T-cell (primary cell): ENCODE results near the gene DNAAF3. TPM values are rescaled to one million over a fixed set of nuclear protein-coding genes. Genes with fewer than 3 reads are reported as not detected.

ENCODE experiments used
- ATAC-seq, 4 experiments: fragments of 200-7000 bp in 3 of 4; fragments of 150-1000 bp in 1 of 4; cut with Tn5 transposase; replicated peaks in 1 of 4; 1 replicate in 3 of 4; 2 replicates in 1 of 4; pipeline ENCODE4 v1.10.0; 2021; ENCODE audit warnings: moderate library complexity in 3 of 4, mild to moderate bottlenecking in 2 of 4, moderate number of reproducible peaks in 1 of 4
- CTCF ChIA-PET, 2 donors: fragments of 300-600 bp; sonication (Branson Sonifier 250); formaldehyde crosslinking; loops; one replicate each; lab custom pipeline; 2022; ENCODE audit warnings: antibody characterized with exemption in 2 of 2; lab: Charles Lee
- POLR2A ChIA-PET, 2 donors: fragments of 300-600 bp; sonication (Branson Sonifier 250); formaldehyde crosslinking; loops; one replicate each; lab custom pipeline; 2022; ENCODE audit warnings: antibody characterized with exemption in 2 of 2; lab: Charles Lee
- DNase-seq, 35 experiments: peaks; one replicate each; pipeline versions ENCODE4 v3.0.0 to v3.0.0-alpha.2; 2013 to 2023
- H3K27ac ChIP-seq: one replicate; pipeline ENCODE4 v1.5.1; 2013; ENCODE audit warnings: low read length
- H3K27me3 ChIP-seq, 2 experiments: replicated peaks in 1 of 2; 1 replicate in 1 of 2; 2 replicates in 1 of 2; pipeline versions ENCODE4 v1.6.1 to v1.7.0; 2013; ENCODE audit warnings: low read length in 1 of 2, mixed read lengths in 1 of 2; ENCODE audit not compliant: control insufficient read depth in 2 of 2, insufficient read depth in 2 of 2; ENCODE audit errors: extremely low read depth in 1 of 2
- H3K36me3 ChIP-seq, 2 donors: 1 replicate in 1 of 2; 2 replicates in 1 of 2; pipeline versions ENCODE4 v1.6.1 to v1.7.0; 2013; ENCODE audit warnings: low read length in 1 of 2; ENCODE audit not compliant: control insufficient read depth in 2 of 2, insufficient read depth in 1 of 2; ENCODE audit errors: extremely low read depth in 1 of 2
- H3K4me1 ChIP-seq, 2 experiments: 1 replicate in 1 of 2; 2 replicates in 1 of 2; pipeline versions ENCODE4 v1.6.1 to v1.7.0; 2013; ENCODE audit warnings: low read length in 2 of 2, mixed read lengths in 1 of 2; ENCODE audit not compliant: insufficient read depth in 2 of 2, control insufficient read depth in 1 of 2; ENCODE audit errors: extremely low read depth in 1 of 2
- H3K4me3 ChIP-seq, 2 donors: 1 replicate in 1 of 2; 2 replicates in 1 of 2; pipeline versions ENCODE4 v1.5.1 to v1.7.0; 2013; ENCODE audit warnings: mild to moderate bottlenecking in 2 of 2, low read length in 1 of 2, moderate library complexity in 1 of 2; ENCODE audit not compliant: control insufficient read depth in 1 of 2; ENCODE audit errors: extremely low read depth in 1 of 2
- H3K9me3 ChIP-seq: 2 replicates; pipeline ENCODE4 v1.7.0; 2013
- H3K27ac Mint-ChIP-seq, 2 donors: one replicate each; pipeline ENCODE4 v1.8.0; 2020 to 2021; ENCODE audit warnings: mild to moderate bottlenecking in 2 of 2, mixed read lengths in 2 of 2
- H3K27me3 Mint-ChIP-seq, 2 donors: one replicate each; pipeline ENCODE4 v1.8.0; 2021 to 2022; ENCODE audit warnings: mixed read lengths in 2 of 2
- H3K36me3 Mint-ChIP-seq: one replicate; pipeline ENCODE4 v1.8.0; 2021; ENCODE audit warnings: mixed read lengths
- H3K4me1 Mint-ChIP-seq, 3 donors: one replicate each; pipeline ENCODE4 v1.8.0; 2020 to 2022; ENCODE audit warnings: mixed read lengths in 3 of 3, mild to moderate bottlenecking in 1 of 3
- H3K4me3 Mint-ChIP-seq, 3 donors: one replicate each; pipeline ENCODE4 v1.8.0; 2020 to 2022; ENCODE audit warnings: mild to moderate bottlenecking in 3 of 3, mixed read lengths in 3 of 3, moderate library complexity in 3 of 3
- H3K9me3 Mint-ChIP-seq, 3 donors: one replicate each; pipeline ENCODE4 v1.8.0; 2020 to 2022; ENCODE audit warnings: mixed read lengths in 3 of 3
- WGBS: methylation state at CpG from one replicate; pipeline ENCODE4 v1.1.5; 2013; ENCODE audit warnings: missing lambda C conversion rate; ENCODE audit not compliant: insufficient coverage; 5-methylcytosine and 5-hydroxymethylcytosine counted together
- total RNA-seq, 35 experiments: library from RNA in 6 of 35; stranded (reverse) in 6 of 35; fragments of 120-200 nt in 1 of 35; gene quantifications; one replicate each; pipeline versions ENCODE4 v1.2.1 to v1.2.4 and lab custom pipeline; 2013 to 2026

DNAAF3 gene
- total RNA-seq, 5 donors from 2014 or later (not counting 1 experiment from before 2014, with no cell fraction given) = not detected

DNA sequence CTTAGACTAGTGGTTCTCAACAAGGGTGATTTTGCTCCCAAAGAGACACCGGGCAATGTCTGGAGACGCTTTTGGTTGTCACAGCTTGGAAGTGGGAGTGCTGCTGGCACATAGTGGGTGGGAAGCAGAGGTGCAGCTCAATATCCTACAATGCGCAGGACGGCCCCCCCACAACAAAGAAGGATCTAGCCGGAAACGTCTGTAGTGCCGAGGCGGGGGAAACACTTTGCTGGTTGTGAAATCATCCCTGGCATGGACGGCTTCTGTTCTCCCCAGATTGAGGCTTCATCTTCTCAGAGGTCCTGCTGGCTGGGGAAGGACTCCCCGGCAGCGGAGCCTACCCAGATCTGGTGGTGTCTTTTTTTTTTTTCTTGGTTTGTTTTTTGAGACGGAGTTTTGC lies 27.1 kb upstream of the DNAAF3 start:
- H3K4me3 Mint-ChIP-seq = no peak overlapping the region
- Histone ChIP-seq H3K4me3 (no peak overlapping the region), H3K4me1 (peaks cover 0 to 5% of the 10 kb centered on the region in 2 experiments), H3K9me3 (no peaks in the 10 kb centered on the region), H3K27me3 (peaks cover 0 to 49% of the 10 kb centered on the region in 2 experiments), H3K36me3 (no peaks in the 10 kb centered on the region), H3K27ac (no peak overlapping the region)
- ChIA-PET POLR2A (no interaction called here), CTCF (interaction anchor here in 1 of 2 donors (0.5 kb wide), 1 partner anchor 480 kb away, joined by 3 read pairs; no protein-coding TSS in a partner anchor)
- no peaks in the 10 kb centered on the region for H3K9me3 Mint-ChIP-seq
- ATAC-seq (no peak), DNase-seq (no peak)
- H3K4me1 Mint-ChIP-seq = peaks cover 6 to 11% (median 8%) of the 10 kb centered on the region in 3 donors
- WGBS = 68% methylated on average over 12 of the region's 12 CpGs
- no peak overlapping the region for H3K27ac Mint-ChIP-seq
- H3K27me3 Mint-ChIP-seq = peaks cover 14 to 16% of the 10 kb centered on the region in 2 donors
- no peaks in the 10 kb centered on the region for H3K36me3 Mint-ChIP-seq

DNA sequence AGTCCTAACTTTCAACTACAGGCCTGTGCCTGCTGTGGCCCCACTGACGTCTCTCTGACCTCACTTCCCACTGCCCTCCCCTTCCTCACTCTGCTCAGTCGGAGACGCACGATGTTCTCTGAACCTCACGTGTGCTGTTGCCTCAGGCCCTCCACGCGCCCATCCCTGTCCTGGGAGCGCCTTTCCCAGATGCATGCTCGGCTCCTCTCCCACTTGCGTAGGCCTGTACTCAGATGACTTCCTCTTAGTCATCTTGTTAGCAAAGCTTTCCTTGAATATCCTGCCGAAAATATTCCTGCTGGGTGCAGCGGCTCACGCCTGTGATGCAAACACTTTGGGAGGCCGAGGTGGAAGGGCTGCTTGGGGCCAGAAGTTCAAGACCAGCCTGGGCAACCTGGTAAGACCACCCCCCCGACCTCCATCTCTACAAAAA lies 23.0 kb upstream of the DNAAF3 start:
- H3K27me3 ChIP-seq = peaks cover 0 to 53% of the 10 kb centered on the region in 2 experiments
- H3K9me3 Mint-ChIP-seq = no peaks in the 10 kb centered on the region
- H3K36me3 Mint-ChIP-seq = no peaks in the 10 kb centered on the region
- no peak overlapping the region for H3K4me3 Mint-ChIP-seq
- no peak for DNase-seq
- no peak overlapping the region for H3K4me3 ChIP-seq
- no peaks in the 10 kb centered on the region for H3K9me3 ChIP-seq
- no peak for ATAC-seq
- WGBS = 83% methylated on average over 13 of the region's 15 CpGs
- ChIA-PET POLR2A (no interaction called here), CTCF (no interaction called here)
- peaks cover 6 to 11% (median 9%) of the 10 kb centered on the region in 3 donors for H3K4me1 Mint-ChIP-seq
- H3K36me3 ChIP-seq = no peaks in the 10 kb centered on the region
- peaks cover 0 to 5% of the 10 kb centered on the region in 2 experiments for H3K4me1 ChIP-seq
- peaks cover 15 to 26% of the 10 kb centered on the region in 2 donors for H3K27me3 Mint-ChIP-seq
- H3K27ac ChIP-seq = no peak overlapping the region
- no peak overlapping the region for H3K27ac Mint-ChIP-seq

DNA sequence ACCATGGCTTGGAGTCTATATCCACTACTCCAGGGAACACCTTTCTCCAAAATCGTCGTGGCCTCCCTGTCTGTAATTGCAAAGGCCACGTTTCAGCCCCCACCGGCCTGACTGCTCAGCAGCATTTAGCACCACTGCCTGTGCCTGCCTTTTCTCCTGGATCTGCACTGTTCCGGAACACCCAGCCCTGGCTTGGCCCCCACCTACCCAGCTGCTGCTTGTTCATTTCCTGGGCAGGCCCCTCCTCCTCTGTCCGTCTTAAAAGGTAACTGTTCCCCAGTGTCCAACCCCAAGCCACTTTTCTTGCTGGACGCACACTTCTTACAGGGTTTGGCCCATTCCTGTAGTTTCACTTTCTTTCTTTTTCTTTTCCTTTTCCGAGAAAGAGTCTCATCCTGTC lies 22.2 kb upstream of the DNAAF3 start:
- DNase-seq (no peak), ATAC-seq (no peak)
- Mint-ChIP-seq H3K4me1 (peaks cover 6 to 11% (median 9%) of the 10 kb centered on the region in 3 donors), H3K36me3 (no peaks in the 10 kb centered on the region), H3K9me3 (no peaks in the 10 kb centered on the region), H3K4me3 (peak overlapping the region in 2 of 3 donors; percentile 6 to 45), H3K27me3 (peaks cover 11 to 32% of the 10 kb centered on the region in 2 donors), H3K27ac (no peak overlapping the region)
- ChIA-PET POLR2A (no interaction called here), CTCF (no interaction called here)
- Histone ChIP-seq H3K27me3 (peaks cover 0 to 54% of the 10 kb centered on the region in 2 experiments), H3K9me3 (no peaks in the 10 kb centered on the region), H3K4me3 (no peak overlapping the region), H3K36me3 (no peaks in the 10 kb centered on the region), H3K27ac (no peak overlapping the region), H3K4me1 (peaks cover 0 to 5% of the 10 kb centered on the region in 2 experiments)
- 38% methylated on average over 6 of the region's 8 CpGs for WGBS

DNA sequence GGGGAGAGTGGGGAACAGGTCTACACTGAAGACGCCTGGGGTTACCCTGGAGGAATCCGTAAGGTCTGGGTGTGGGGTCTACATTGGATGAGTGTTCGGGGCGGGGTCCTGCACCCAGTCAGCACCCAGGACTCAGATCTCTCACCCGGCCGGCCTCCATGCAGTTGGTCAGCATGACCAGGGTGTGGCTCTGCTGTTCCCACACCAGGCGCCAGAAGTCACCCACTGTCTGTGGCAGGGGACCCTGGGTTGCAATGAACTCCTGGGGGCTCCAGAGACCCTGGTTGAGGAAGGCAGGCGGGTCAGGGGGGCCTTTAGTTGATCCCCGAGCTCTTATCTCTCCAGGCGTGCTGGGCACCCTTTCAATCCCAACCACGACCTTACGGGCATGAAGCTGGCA lies 19.7 kb upstream of the DNAAF3 start:
- no peak overlapping the region for H3K27ac Mint-ChIP-seq
- CTCF ChIA-PET = no interaction called here
- peaks cover 7 to 11% (median 9%) of the 10 kb centered on the region in 3 donors for H3K4me1 Mint-ChIP-seq
- no peak for DNase-seq
- Histone ChIP-seq H3K4me3 (no peak overlapping the region), H3K36me3 (no peaks in the 10 kb centered on the region), H3K9me3 (no peaks in the 10 kb centered on the region), H3K27ac (no peak overlapping the region), H3K4me1 (peaks cover 0 to 5% of the 10 kb centered on the region in 2 experiments), H3K27me3 (peaks cover 0 to 62% of the 10 kb centered on the region in 2 experiments)
- H3K9me3 Mint-ChIP-seq = no peaks in the 10 kb centered on the region
- H3K36me3 Mint-ChIP-seq = no peaks in the 10 kb centered on the region
- no peak overlapping the region for H3K4me3 Mint-ChIP-seq
- ATAC-seq = no peak
- POLR2A ChIA-PET = no interaction called here
- WGBS = 78% methylated on average over 11 of the region's 12 CpGs
- H3K27me3 Mint-ChIP-seq = peaks cover 19 to 38% of the 10 kb centered on the region in 2 donors

DNA sequence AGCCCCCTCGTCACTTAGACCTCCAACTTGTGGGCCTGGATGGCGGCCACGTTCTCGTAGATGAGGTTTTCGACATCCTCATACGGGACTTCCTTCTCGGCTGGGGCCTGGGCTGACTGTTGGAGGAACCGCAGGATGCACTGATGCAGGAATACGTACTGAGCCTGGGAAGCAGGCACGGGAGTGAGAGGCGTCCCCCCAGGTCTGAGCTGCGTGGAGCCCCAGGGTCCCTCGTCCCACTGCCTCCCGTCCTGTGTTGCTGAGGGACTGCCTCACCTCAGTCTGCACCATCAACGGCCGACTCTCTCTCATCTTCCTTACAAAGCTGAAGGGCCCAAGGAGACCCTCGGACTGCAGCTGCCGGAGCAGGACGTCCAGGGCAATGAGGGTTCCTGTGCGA lies 15.3 kb upstream of the DNAAF3 start:
- H3K27me3 Mint-ChIP-seq = peaks cover 37 to 70% of the 10 kb centered on the region in 2 donors
- no peaks in the 10 kb centered on the region for H3K36me3 Mint-ChIP-seq
- H3K9me3 Mint-ChIP-seq = no peaks in the 10 kb centered on the region
- Histone ChIP-seq H3K27ac (no peak overlapping the region), H3K27me3 (peaks cover 0 to 92% of the 10 kb centered on the region in 2 experiments), H3K9me3 (no peaks in the 10 kb centered on the region), H3K36me3 (no peaks in the 10 kb centered on the region), H3K4me1 (peaks cover 0 to 26% of the 10 kb centered on the region in 2 experiments), H3K4me3 (no peak overlapping the region)
- ChIA-PET CTCF (no interaction called here), POLR2A (no interaction called here)
- 66% methylated on average over 12 of the region's 20 CpGs for WGBS
- no peak overlapping the region for H3K27ac Mint-ChIP-seq
- DNase-seq = no peak
- ATAC-seq = no peak
- peaks cover 16 to 25% (median 23%) of the 10 kb centered on the region in 3 donors for H3K4me1 Mint-ChIP-seq
- no peak overlapping the region for H3K4me3 Mint-ChIP-seq

DNA sequence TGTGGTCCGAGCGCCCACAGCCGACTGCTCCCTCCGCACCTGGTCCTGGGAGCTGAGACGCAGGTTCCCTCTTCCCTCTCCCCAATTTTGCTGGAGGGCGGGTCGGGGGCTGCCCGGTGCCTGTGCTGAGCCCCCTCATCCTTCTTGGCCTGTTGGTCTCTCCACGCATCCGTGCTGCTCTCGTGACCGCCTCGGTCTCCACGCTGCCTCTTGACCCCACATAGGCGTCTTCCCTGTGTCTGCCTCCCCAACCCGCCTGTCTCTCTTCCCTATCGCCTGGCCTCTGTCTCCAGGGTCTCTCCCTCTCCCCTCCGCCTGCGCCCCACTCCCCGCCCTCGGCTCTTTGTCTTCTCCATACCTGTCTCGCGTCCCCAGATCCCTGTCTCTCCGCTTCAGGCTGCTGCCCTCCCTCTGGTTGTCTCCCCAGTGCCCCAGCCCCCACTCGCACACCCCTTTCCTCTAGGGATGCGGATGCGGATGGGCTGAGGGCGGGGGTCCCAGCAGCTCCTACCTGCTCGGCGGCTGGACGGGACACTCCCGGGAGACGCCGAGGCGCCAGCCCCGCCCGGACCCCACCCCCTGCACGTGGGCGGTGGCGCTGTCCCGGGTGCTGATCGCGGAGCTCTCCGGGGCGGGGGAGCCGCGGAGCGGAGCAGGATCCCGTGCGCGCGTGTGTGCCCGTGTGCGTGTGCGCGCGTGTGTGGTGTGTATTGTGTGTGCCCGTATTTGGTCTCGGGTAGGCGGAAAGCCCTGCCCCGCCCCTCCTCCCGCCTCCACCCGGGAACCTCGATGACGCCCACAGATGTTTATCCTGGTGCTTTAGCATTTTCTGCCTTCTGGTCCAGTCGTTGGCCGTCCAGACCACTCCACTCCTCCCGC lies 13.4 kb upstream of the DNAAF3 start, which contains the start of gene SYT5:
TSS of gene SYT5 (minus strand) at position 684 of the 879 bp plus-strand sequence. CDS start 1,248 bp downstream, outside the sequence.
- H3K4me3 Mint-ChIP-seq = peak within 1 kb of the TSS; percentile 62 to 81 (median 74)
- H3K27me3 Mint-ChIP-seq = peaks cover 40 to 78% of the 10 kb centered on the region in 2 donors
- ChIA-PET POLR2A (interaction anchor here in 1 of 2 donors (0.5 kb wide), 1 partner anchor 17 kb away, joined by 7 read pairs; no protein-coding TSS in a partner anchor), CTCF (no interaction called here)
- Histone ChIP-seq H3K36me3 (no peaks in the 10 kb centered on the region), H3K27me3 (peaks cover 3 to 90% of the 10 kb centered on the region in 2 experiments), H3K9me3 (no peaks in the 10 kb centered on the region), H3K4me1 (peaks cover 0 to 27% of the 10 kb centered on the region in 2 experiments), H3K27ac (peak within 1 kb of the TSS; percentile 49), H3K4me3 (peak within 1 kb of the TSS; percentile 43 to 58)
- ATAC-seq = peak; percentile 36 to 66 (median 60)
- H3K27ac Mint-ChIP-seq = peak within 1 kb of the TSS in 1 of 2 donors; percentile 15
- 3% methylated on average over 52 of the region's 68 CpGs for WGBS
- H3K36me3 Mint-ChIP-seq = no peaks in the 10 kb centered on the region
- H3K9me3 Mint-ChIP-seq = no peaks in the 10 kb centered on the region
- DNase-seq = peak in 33 of 35 experiments; percentile 21 to 77 (median 51)
- H3K4me1 Mint-ChIP-seq = peaks cover 16 to 25% (median 23%) of the 10 kb centered on the region in 3 donors
